Measurements from ENCODE around the gene ACOT8.

DNA sequence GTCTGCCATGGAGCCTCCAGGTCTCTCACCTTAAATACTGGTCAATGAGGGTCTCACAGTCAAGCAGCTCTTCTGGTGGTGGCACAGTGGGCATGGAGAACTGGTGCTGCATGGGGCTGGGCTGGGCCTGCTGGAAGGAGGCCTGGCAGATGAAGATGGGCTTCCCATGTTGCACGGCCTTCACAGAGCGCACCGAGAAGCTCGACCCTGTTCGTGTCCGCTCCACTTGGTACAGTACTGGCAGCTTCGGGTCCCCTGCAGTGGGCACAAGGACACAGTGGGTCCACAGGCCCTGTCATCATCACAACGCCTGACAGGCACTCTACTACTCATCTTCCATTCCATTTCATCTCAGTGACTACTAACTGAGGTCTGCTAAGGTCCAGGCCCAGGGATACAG, 8.8 kb downstream of the ACOT8 start:
- TF ChIP-seq, protein P1, sequence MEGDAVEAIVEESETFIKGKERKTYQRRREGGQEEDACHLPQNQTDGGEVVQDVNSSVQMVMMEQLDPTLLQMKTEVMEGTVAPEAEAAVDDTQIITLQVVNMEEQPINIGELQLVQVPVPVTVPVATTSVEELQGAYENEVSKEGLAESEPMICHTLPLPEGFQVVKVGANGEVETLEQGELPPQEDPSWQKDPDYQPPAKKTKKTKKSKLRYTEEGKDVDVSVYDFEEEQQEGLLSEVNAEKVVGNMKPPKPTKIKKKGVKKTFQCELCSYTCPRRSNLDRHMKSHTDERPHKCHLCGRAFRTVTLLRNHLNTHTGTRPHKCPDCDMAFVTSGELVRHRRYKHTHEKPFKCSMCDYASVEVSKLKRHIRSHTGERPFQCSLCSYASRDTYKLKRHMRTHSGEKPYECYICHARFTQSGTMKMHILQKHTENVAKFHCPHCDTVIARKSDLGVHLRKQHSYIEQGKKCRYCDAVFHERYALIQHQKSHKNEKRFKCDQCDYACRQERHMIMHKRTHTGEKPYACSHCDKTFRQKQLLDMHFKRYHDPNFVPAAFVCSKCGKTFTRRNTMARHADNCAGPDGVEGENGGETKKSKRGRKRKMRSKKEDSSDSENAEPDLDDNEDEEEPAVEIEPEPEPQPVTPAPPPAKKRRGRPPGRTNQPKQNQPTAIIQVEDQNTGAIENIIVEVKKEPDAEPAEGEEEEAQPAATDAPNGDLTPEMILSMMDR (IDR thresholded peaks at IDR 0.05; ENCODE audit: low read depth, low read length, poor library complexity, severe bottlenecking), result no peak
- TF ChIP-seq EZH2phosphoT487 (IDR thresholded peaks at IDR 0.05; ENCODE audit: borderline replicate concordance, low read length), result no peak

All from DOHH2 (cell line).